Endothelial cell of umbilical vein (primary cell): Measurements from ENCODE around the gene CLCN5. TPM values are rescaled to one million over a fixed set of nuclear protein-coding genes. Genes with fewer than 3 reads are reported as not detected.

Experiments
- BruUV-seq: library from RNA; stranded (reverse); fragments of 400-500 nt; replicated peaks from 2 replicates; lab custom pipeline; 2021; lab: Mats Ljungman, UMichigan
- CTCF ChIA-PET: fragments of 300-600, 350-600 bp; sonication (Branson Sonifier 250); formaldehyde crosslinking; loops from one replicate; lab custom pipeline; 2021; ENCODE audit warnings: antibody characterized with exemption, inconsistent platforms; lab: Charles Lee
- POLR2A ChIA-PET: fragments of 300-600, 350-600 bp; sonication (Branson Sonifier 250); formaldehyde crosslinking; loops from one replicate; lab custom pipeline; 2021; ENCODE audit warnings: antibody characterized with exemption, inconsistent platforms; lab: Charles Lee
- DNase-seq: peaks from one replicate; pipeline ENCODE4 v3.0.0-alpha.2; 2011; ENCODE audit warnings: low read depth, low spot score
- FAIRE-seq: peaks from 2 replicates; lab custom pipeline; 2011; peaks lifted over from hg19 to GRCh38; lab: Jason Lieb, UNC
- H2AFZ ChIP-seq: 2 replicates; pipeline ENCODE4 v1.6.0; 2012; ENCODE audit warnings: low read depth, low read length, control low read depth, inconsistent platforms
- H3K27ac ChIP-seq: 2 replicates; pipeline ENCODE4 v1.5.1; 2011; ENCODE audit warnings: low read depth, mild to moderate bottlenecking, control low read depth, low read length, moderate library complexity; ENCODE audit not compliant: insufficient read depth
- H3K27me3 ChIP-seq, 2 experiments: 2 replicates each; pipeline versions ENCODE4 v1.6.0 to v1.6.1; 2011; ENCODE audit warnings: low read length in 2 of 2, mixed read lengths in 1 of 2; ENCODE audit not compliant: control insufficient read depth in 2 of 2, insufficient read depth in 2 of 2
- H3K36me3 ChIP-seq, 2 experiments: 2 replicates in 1 of 2; 3 replicates in 1 of 2; pipeline ENCODE4 v1.5.1; 2011; ENCODE audit warnings: low read length in 2 of 2, mild to moderate bottlenecking in 1 of 2, moderate library complexity in 1 of 2; ENCODE audit not compliant: control insufficient read depth in 2 of 2, insufficient read depth in 2 of 2; ENCODE audit errors: extremely low read depth in 1 of 2
- H3K4me1 ChIP-seq: 3 replicates; pipeline ENCODE4 v1.5.1; 2011; ENCODE audit warnings: mild to moderate bottlenecking, low read length; ENCODE audit not compliant: control insufficient read depth, insufficient read depth; ENCODE audit errors: extremely low read depth
- H3K4me2 ChIP-seq: 2 replicates; pipeline ENCODE4 v1.6.1; 2011; ENCODE audit warnings: low read length, control low read depth, mixed read lengths; ENCODE audit not compliant: insufficient read depth
- H3K4me3 ChIP-seq, 3 experiments: fragments of 200-600 bp in 1 of 3; sonication (generic), shearing (Covaris generic) in 1 of 3; replicated peaks in 1 of 3; 2 replicates each; pipeline ENCODE4 v1.5.1; 2011 to 2016; ENCODE audit warnings: control low read depth in 3 of 3, low read length in 3 of 3, mild to moderate bottlenecking in 2 of 3, inconsistent platforms in 1 of 3, low read depth in 1 of 3, moderate library complexity in 1 of 3; ENCODE audit not compliant: insufficient read depth in 1 of 3
- H3K79me2 ChIP-seq: 2 replicates; pipeline ENCODE4 v1.6.0; 2012; ENCODE audit warnings: low read length, inconsistent platforms; ENCODE audit not compliant: control insufficient read depth, insufficient read depth
- H3K9ac ChIP-seq: replicated peaks from 2 replicates; pipeline ENCODE3; 2011; ENCODE audit warnings: low read length, control low read depth; ENCODE audit not compliant: insufficient read depth; ENCODE audit errors: extremely low read depth
- H3K9me1 ChIP-seq: replicated peaks from 3 replicates; pipeline ENCODE4 v1.6.0; 2011; ENCODE audit warnings: mild to moderate bottlenecking, low read length; ENCODE audit not compliant: control insufficient read depth, insufficient read depth; ENCODE audit errors: extremely low read depth
- H3K9me3 ChIP-seq: replicated peaks from 2 replicates; pipeline ENCODE4 v1.5.1; 2012; ENCODE audit warnings: low read length, inconsistent platforms; ENCODE audit not compliant: control insufficient read depth, insufficient read depth
- H4K20me1 ChIP-seq: replicated peaks from 2 replicates; pipeline ENCODE3; 2011; ENCODE audit warnings: mild to moderate bottlenecking, low read length; ENCODE audit not compliant: control insufficient read depth, insufficient read depth; ENCODE audit errors: extremely low read depth
- EZH2 ChIP-seq: IDR thresholded peaks from 2 replicates; pipeline ENCODE4 v1.6.1; 2012; ENCODE audit warnings: borderline replicate concordance, low read depth, mild to moderate bottlenecking, moderate library complexity, low read length, inconsistent platforms; ENCODE audit not compliant: severe bottlenecking
- FOS ChIP-seq: IDR thresholded peaks from 2 replicates; pipeline ENCODE4 v1.6.1; 2011; ENCODE audit warnings: mild to moderate bottlenecking, low read length, moderate library complexity, borderline replicate concordance; ENCODE audit not compliant: insufficient read depth
- GATA2 ChIP-seq: IDR thresholded peaks from 2 replicates; pipeline ENCODE4 v1.7.0; 2011; ENCODE audit warnings: low read depth, mild to moderate bottlenecking, moderate library complexity, mixed read lengths, low read length; ENCODE audit not compliant: insufficient read length, insufficient read depth
- JUN ChIP-seq: IDR thresholded peaks from 2 replicates; pipeline ENCODE4 v1.6.1; 2011; ENCODE audit warnings: borderline replicate concordance, low read depth; ENCODE audit not compliant: insufficient read length, insufficient read depth
- MAX ChIP-seq: IDR thresholded peaks from 2 replicates; pipeline ENCODE4 v1.6.1; 2011; ENCODE audit not compliant: insufficient read depth, insufficient read length
- MYC ChIP-seq: IDR thresholded peaks from one replicate; pipeline ENCODE4 v1.6.1; 2011; ENCODE audit warnings: mild to moderate bottlenecking, low read depth, low read length
- POLR2A ChIP-seq: IDR thresholded peaks from 2 replicates; pipeline ENCODE4 v1.6.1; 2012; ENCODE audit warnings: low read depth, mild to moderate bottlenecking, control low read depth, low read length
- POLR2AphosphoS5 ChIP-seq: IDR thresholded peaks from 2 replicates; pipeline ENCODE4 v1.6.1; 2012; ENCODE audit warnings: low read depth, mild to moderate bottlenecking, control low read depth, low read length, moderate library complexity; ENCODE audit not compliant: insufficient read depth
- dilution Hi-C: fragments of 300-500 bp; cut with MboI; formaldehyde crosslinking; loops from one replicate; pipeline ENCODE4 v1.15.0; 2019; ENCODE audit warnings: low sequenced_read_pairs; ENCODE audit not compliant: extremely low pct_ligation_motif_present
- intact Hi-C: fragments of 100-400 bp; cut with micrococcal nuclease; formaldehyde crosslinking; loops from one replicate; pipeline ENCODE4 v1.10.0; 2022
- polyA plus RNA-seq, 4 experiments: library from polyadenylated mRNA; depleted of rRNA in 3 of 4; stranded (reverse) in 3 of 4; unstranded in 1 of 4; fragments of >200 nt; gene quantifications; 2 replicates each; pipeline versions ENCODE4 v1.2.1 to v1.2.3, GENCODE V29; 2011 to 2012; ENCODE audit warnings: missing spikeins in 1 of 4
- total RNA-seq: library from RNA; stranded (reverse); gene quantifications from 2 replicates; pipeline ENCODE4 v1.2.3, GENCODE V29; 2021
- TF ChIP-seq, protein P1 (sequence below), 2 donors: IDR thresholded peaks; 1 replicate in 1 of 2; 2 replicates in 1 of 2; pipeline ENCODE4 v1.5.1; 2011; ENCODE audit warnings: low read length in 2 of 2, mild to moderate bottlenecking in 2 of 2, moderate library complexity in 2 of 2, control low read depth in 1 of 2, inconsistent platforms in 1 of 2, low read depth in 1 of 2; ENCODE audit not compliant: insufficient read depth in 1 of 2; ENCODE audit errors: extremely low read depth in 1 of 2

CLCN5 gene
- total and polyA plus RNA-seq, 2 donors (not counting 3 experiments of a cell fraction or from before 2014, with no cell fraction given), result 3.1 to 12.9 TPM

- Histone ChIP-seq H4K20me1 (no peaks in the 10 kb centered on the region), H3K27me3 (no peaks in the 10 kb centered on the region), H3K4me1 (peaks cover 4% of the 10 kb centered on the region), H3K36me3 (no peaks in the 10 kb centered on the region), H3K9me3 (no peaks in the 10 kb centered on the region), H3K79me2 (no peaks in the 10 kb centered on the region), H3K4me3 (no peak overlapping the region), H3K4me2 (no peak overlapping the region), H3K27ac (no peak overlapping the region), H2AFZ (no peak overlapping the region), H3K9me1 (no peaks in the 10 kb centered on the region), H3K9ac (no peak overlapping the region)
- TF ChIP-seq, protein P1, sequence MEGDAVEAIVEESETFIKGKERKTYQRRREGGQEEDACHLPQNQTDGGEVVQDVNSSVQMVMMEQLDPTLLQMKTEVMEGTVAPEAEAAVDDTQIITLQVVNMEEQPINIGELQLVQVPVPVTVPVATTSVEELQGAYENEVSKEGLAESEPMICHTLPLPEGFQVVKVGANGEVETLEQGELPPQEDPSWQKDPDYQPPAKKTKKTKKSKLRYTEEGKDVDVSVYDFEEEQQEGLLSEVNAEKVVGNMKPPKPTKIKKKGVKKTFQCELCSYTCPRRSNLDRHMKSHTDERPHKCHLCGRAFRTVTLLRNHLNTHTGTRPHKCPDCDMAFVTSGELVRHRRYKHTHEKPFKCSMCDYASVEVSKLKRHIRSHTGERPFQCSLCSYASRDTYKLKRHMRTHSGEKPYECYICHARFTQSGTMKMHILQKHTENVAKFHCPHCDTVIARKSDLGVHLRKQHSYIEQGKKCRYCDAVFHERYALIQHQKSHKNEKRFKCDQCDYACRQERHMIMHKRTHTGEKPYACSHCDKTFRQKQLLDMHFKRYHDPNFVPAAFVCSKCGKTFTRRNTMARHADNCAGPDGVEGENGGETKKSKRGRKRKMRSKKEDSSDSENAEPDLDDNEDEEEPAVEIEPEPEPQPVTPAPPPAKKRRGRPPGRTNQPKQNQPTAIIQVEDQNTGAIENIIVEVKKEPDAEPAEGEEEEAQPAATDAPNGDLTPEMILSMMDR (IDR thresholded peaks at IDR 0.05; ENCODE audit: extremely low read depth in 1 of 2, insufficient read depth in 1 of 2, low read depth in 1 of 2, low read length in 2 of 2), result no peak
- TF ChIP-seq MAX (no peak), POLR2A (no peak), EZH2 (no peak), FOS (no peak), MYC (no peak), JUN (no peak), POLR2AphosphoS5 (no peak), GATA2 (no peak)
- DNase-seq (no peak), FAIRE-seq (no peak)
- ChIA-PET CTCF (no interaction called here), POLR2A (no interaction called here)
- no TSS peak for BruUV-seq
- intact Hi-C loops (no loop called here), dilution Hi-C loops (no loop called here)
Measured at GRCh38 chrX:50108264-50108663, 185.9 kb downstream of the CLCN5 start.
